OCI-LY7 (cell line): ENCODE measurements around the gene HNRNPU. TPM values are rescaled to one million over a fixed set of nuclear protein-coding genes. Genes with fewer than 3 reads are reported as not detected.
A peak's percentile ranks its signal among the peaks of the same experiment; 100 is the strongest.

Source experiments
- BruUV-seq: library from RNA; stranded (reverse); fragments of 400-500 nt; replicated peaks from 2 replicates; lab custom pipeline; 2021; lab: Mats Ljungman, UMichigan
- CTCF ChIA-PET: fragments of 300-600 bp; sonication (Branson Sonifier 250); formaldehyde crosslinking; loops from one replicate; lab custom pipeline; 2022; ENCODE audit warnings: antibody characterized with exemption; ENCODE audit not compliant: unreplicated experiment; lab: Charles Lee
- POLR2A ChIA-PET: fragments of 300-600 bp; sonication (Branson Sonifier 250); formaldehyde crosslinking; loops from one replicate; lab custom pipeline; 2022; ENCODE audit warnings: antibody characterized with exemption; lab: Charles Lee
- DNase-seq: peaks from one replicate; pipeline ENCODE4 v3.0.0-alpha.2; 2015; ENCODE audit warnings: low spot score
- H2AFZ ChIP-seq: fragments of 200-600 bp; sonication (generic), shearing (Covaris generic); 2 replicates; pipeline ENCODE4 v1.6.1; 2014; ENCODE audit warnings: mild to moderate bottlenecking, antibody characterized with exemption, low read length, moderate library complexity
- H3K27ac ChIP-seq: fragments of 200-600 bp; sonication (generic); 2 replicates; pipeline ENCODE4 v1.5.1; 2014; ENCODE audit warnings: mixed run types, low read depth, mild to moderate bottlenecking, moderate library complexity, low read length, inconsistent platforms; ENCODE audit not compliant: poor library complexity, severe bottlenecking
- H3K36me3 ChIP-seq: fragments of 200-600 bp; sonication (generic); 2 replicates; pipeline ENCODE4 v1.6.1; 2014; ENCODE audit warnings: mild to moderate bottlenecking, antibody characterized with exemption, low read length, moderate library complexity, mixed read lengths; ENCODE audit not compliant: insufficient read depth
- H3K4me1 ChIP-seq: fragments of 200-600 bp; sonication (generic); 2 replicates; pipeline ENCODE4 v1.5.1; 2014; ENCODE audit warnings: mild to moderate bottlenecking, low read length; ENCODE audit not compliant: insufficient read depth, poor library complexity, severe bottlenecking
- H3K4me2 ChIP-seq: fragments of 200-600 bp; sonication (generic); 2 replicates; pipeline ENCODE4 v1.6.1; 2014; ENCODE audit warnings: mild to moderate bottlenecking, low read length
- H3K4me3 ChIP-seq: fragments of 200-600 bp; sonication (generic); 2 replicates; pipeline ENCODE4 v1.5.1; 2014; ENCODE audit warnings: mild to moderate bottlenecking, low read depth, low read length; ENCODE audit not compliant: poor library complexity, severe bottlenecking
- H3K79me2 ChIP-seq: fragments of 200-600 bp; sonication (generic); 2 replicates; pipeline ENCODE4 v1.6.1; 2016; ENCODE audit warnings: low read depth, mild to moderate bottlenecking, low read length, moderate library complexity, mixed read lengths; ENCODE audit not compliant: insufficient read depth
- H3K9me2 ChIP-seq: fragments of 200-600 bp; sonication (generic); 2 replicates; pipeline ENCODE4 v1.6.1; 2016; ENCODE audit warnings: mild to moderate bottlenecking, low read length, mixed read lengths; ENCODE audit not compliant: insufficient read depth
- H3K9me3 ChIP-seq: fragments of 200-600 bp; sonication (generic); 2 replicates; pipeline ENCODE4 v1.6.1; 2014; ENCODE audit warnings: mild to moderate bottlenecking, mixed run types, low read length, mixed read lengths
- H4K20me1 ChIP-seq: fragments of 200-600 bp; sonication (generic); 2 replicates; pipeline ENCODE4 v1.6.1; 2014; ENCODE audit warnings: mild to moderate bottlenecking, antibody characterized with exemption, low read length, moderate library complexity, mixed read lengths; ENCODE audit not compliant: insufficient read depth
- EZH2phosphoT487 ChIP-seq: fragments of 200-600 bp; sonication (generic); IDR thresholded peaks from 2 replicates; pipeline ENCODE4 v1.6.1; 2018; ENCODE audit warnings: low read depth, borderline replicate concordance, mild to moderate bottlenecking, mixed run types, antibody characterized with exemption, low read length, moderate library complexity, mixed read lengths
- intact Hi-C: fragments of 100-400 bp; cut with micrococcal nuclease; formaldehyde crosslinking; loops from one replicate; pipeline ENCODE4 v1.10.0; 2022; ENCODE audit not compliant: unreplicated experiment
- total RNA-seq, 2 experiments: library from RNA; depleted of rRNA in 1 of 2; stranded (reverse); fragments of >200 nt in 1 of 2; shearing (Covaris generic) in 1 of 2; gene quantifications; 2 replicates each; pipeline ENCODE4 v1.2.3, GENCODE V29; 2014 to 2022
- TF ChIP-seq, protein P1 (sequence below): fragments of 200-600 bp; sonication (generic); conservative IDR thresholded peaks from 2 replicates; pipeline ENCODE4 v1.5.1; 2014; ENCODE audit warnings: mild to moderate bottlenecking, antibody characterized with exemption, low read length, moderate library complexity, mixed read lengths

The HNRNPU gene
- total RNA-seq, 2 experiments from 2014 or later: 426 to 650 TPM

DNA sequence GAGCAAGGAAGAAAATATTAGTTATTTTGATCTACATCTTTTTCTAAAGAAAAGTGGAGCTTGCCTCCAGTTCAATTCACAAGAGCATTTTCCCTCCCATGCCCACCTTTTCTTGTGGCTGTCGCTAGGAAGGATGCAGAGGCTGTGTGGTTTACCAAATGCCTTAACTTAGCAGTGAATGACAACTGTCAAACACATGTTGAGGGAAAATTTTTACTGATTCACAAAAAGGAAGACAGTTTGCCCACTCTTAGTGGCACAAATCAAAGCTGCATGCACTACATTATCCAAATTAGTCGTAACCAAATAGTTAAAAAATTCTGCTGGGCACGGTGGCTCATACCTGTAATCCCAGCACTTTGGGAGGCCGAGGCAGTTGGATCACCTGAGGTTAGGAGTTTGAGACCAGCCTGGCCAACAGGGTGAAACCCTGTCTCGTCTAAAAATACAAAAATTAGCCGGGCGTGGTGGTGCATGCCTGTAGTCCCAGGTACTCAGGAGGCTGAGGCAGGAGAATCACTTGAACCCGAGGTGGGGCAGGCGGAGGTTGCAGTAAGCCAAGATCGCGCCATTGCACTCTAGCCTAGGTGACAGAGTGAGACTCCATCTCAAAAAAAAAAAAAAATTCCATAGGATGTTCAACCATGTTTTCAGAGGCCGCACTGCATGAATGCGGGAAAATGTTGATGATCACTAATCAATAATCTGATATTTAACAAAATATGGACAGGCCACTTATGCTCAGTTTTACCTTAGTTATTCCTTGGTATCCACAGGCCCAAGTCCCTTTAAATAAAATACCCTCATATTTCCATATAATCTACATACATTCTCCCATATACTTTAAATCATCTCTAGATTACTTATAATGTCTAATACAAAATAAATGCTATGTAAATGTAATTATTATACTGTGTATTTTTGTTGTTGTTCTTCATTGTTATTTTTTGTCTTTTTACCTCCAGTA is 19.9 kb downstream of the HNRNPU start:
- ChIA-PET POLR2A (interaction anchor here (0.9 to 1.4 kb wide), 5 partner anchors 8 to 72 kb away, joined by 3 to 7 read pairs (median 4); no protein-coding TSS in a partner anchor), CTCF (no interaction called here)
- Histone ChIP-seq H3K4me3 (no peak overlapping the region), H3K4me2 (no peak overlapping the region), H4K20me1 (peaks cover 35% of the 10 kb centered on the region), H3K9me2 (no peaks in the 10 kb centered on the region), H3K9me3 (no peaks in the 10 kb centered on the region), H2AFZ (no peak overlapping the region), H3K4me1 (peaks cover 15% of the 10 kb centered on the region), H3K79me2 (peaks cover 76% of the 10 kb centered on the region; the same call in 1 of the 2 replicates), H3K36me3 (peaks cover 100% of the 10 kb centered on the region), H3K27ac (no peak overlapping the region)
- intact Hi-C loops: no loop called here
- no peak for TF ChIP-seq EZH2phosphoT487
- TF ChIP-seq, protein P1, sequence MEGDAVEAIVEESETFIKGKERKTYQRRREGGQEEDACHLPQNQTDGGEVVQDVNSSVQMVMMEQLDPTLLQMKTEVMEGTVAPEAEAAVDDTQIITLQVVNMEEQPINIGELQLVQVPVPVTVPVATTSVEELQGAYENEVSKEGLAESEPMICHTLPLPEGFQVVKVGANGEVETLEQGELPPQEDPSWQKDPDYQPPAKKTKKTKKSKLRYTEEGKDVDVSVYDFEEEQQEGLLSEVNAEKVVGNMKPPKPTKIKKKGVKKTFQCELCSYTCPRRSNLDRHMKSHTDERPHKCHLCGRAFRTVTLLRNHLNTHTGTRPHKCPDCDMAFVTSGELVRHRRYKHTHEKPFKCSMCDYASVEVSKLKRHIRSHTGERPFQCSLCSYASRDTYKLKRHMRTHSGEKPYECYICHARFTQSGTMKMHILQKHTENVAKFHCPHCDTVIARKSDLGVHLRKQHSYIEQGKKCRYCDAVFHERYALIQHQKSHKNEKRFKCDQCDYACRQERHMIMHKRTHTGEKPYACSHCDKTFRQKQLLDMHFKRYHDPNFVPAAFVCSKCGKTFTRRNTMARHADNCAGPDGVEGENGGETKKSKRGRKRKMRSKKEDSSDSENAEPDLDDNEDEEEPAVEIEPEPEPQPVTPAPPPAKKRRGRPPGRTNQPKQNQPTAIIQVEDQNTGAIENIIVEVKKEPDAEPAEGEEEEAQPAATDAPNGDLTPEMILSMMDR: no peak
- no TSS peak for BruUV-seq
- no peak for DNase-seq

DNA sequence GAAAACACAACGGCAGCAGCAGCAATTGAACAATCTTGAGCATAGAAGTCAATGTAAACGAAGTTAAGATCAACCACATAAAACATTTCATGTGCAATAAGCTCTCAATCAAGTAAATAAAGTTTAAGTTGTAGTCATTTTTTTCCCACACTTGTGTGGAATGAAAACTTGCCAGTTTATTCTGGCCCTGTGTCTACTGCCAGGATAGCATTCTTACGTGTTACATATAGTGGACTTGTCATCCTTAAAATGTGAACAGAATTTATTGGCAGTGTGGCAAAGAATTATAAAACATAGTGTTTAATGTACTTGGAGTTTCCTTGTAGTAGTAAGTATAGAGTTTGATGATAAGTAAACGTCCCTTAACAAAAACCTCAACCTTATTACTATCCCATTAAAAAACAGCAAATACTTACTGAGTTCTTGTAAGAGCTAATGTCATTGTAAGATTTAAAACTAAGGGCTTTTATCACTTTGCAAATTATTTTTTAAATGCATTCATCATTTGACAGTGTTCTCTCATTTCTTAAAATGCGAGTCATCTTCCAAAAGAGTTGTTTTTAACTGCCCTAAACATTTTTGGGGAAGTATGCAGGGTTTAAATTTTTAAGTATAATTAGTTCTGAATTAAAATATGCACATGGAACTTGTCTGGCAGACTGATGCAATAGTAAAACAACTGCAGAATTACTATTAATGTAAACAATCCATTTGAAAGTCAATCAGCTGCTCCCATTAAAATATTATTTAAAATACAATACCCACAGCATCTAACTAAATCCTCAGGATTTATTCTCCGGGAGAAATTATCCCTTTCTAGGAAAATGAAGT is 21.0 kb downstream of the HNRNPU start:
- intact Hi-C loops: no loop called here
- Histone ChIP-seq H4K20me1 (peaks cover 24% of the 10 kb centered on the region; the same call in 1 of the 2 replicates), H3K36me3 (peaks cover 100% of the 10 kb centered on the region), H3K4me2 (no peak overlapping the region), H3K79me2 (peaks cover 77% of the 10 kb centered on the region), H2AFZ (no peak overlapping the region), H3K9me2 (no peaks in the 10 kb centered on the region), H3K4me1 (peaks cover 26% of the 10 kb centered on the region), H3K4me3 (no peak overlapping the region), H3K27ac (no peak overlapping the region), H3K9me3 (no peaks in the 10 kb centered on the region)
- BruUV-seq: TSS peak; percentile 17
- ChIA-PET CTCF (no interaction called here), POLR2A (interaction anchor here (0.9 to 1.4 kb wide), 7 partner anchors 13 to 80 kb away, joined by 3 to 7 read pairs (median 3); partner anchors contain the start of gene HNRNPU)
- DNase-seq: no peak
- TF ChIP-seq EZH2phosphoT487: no peak
- TF ChIP-seq, protein P1: no peak
